ENCODE measurements around the gene MAP2K5.

MAP2K5 gene

GRCh38 chr15:67605871-67606270, 63.4 kb downstream of the MAP2K5 start:
- TF ChIP-seq EZH2 (IDR thresholded peaks at IDR 0.05; ENCODE audit: borderline replicate concordance, low read length), result no peak
- TF ChIP-seq CTCF (IDR thresholded peaks at IDR 0.05; ENCODE audit: low read length), result no peak
- no peaks in the 10 kb centered on the region for H3K4me1 ChIP-seq (ENCODE audit: insufficient read depth, low read length, severe bottlenecking)
- no peak overlapping the region for H2AFZ ChIP-seq (ENCODE audit: low read length)
- no peaks in the 10 kb centered on the region for H3K9me2 ChIP-seq (ENCODE audit: low read depth, low read length)
- no peaks in the 10 kb centered on the region for H4K20me1 ChIP-seq (ENCODE audit: insufficient read depth, low read length)
- no peak overlapping the region for H3K4me2 ChIP-seq (ENCODE audit: low read length)
- H3K9ac ChIP-seq (ENCODE audit: low read length), result no peak overlapping the region
- H3K27me3 ChIP-seq (ENCODE audit: insufficient read depth, low read length), result no peaks in the 10 kb centered on the region
- no peak overlapping the region for H3K4me3 ChIP-seq (ENCODE audit: low read depth, low read length, poor library complexity, severe bottlenecking)
- no peaks in the 10 kb centered on the region for H3K79me2 ChIP-seq (ENCODE audit: insufficient read depth, low read length)
- no peaks in the 10 kb centered on the region for H3K9me3 ChIP-seq (ENCODE audit: low read length)
- H3K27ac ChIP-seq (ENCODE audit: low read depth, low read length, poor library complexity, severe bottlenecking), result no peak overlapping the region
- H3F3A ChIP-seq (ENCODE audit: insufficient read depth, low read length), result no peaks in the 10 kb centered on the region
- H3K36me3 ChIP-seq (ENCODE audit: insufficient read depth, low read length), result peaks cover 17% of the 10 kb centered on the region; the same call in 1 of the 2 replicates

DNA sequence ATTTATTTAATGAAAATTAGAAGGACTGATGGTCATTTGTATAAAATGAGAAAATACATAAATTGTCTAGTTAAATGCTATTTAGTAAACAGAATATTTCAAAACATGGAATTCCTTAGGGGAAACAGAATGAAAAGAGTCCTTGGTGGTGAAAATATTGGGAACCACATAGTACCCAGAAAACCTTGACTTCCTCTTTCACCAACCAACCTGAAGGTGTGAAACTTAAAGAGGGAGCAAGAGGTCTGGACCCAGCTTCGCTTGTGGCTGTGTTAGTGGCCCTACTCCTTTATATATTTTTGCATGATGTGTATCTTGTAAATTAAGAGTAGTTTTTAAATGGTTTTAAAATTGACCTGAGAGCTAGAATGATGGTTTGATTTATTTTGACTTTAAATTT, 64.2 kb downstream of the MAP2K5 start:
- TF ChIP-seq CTCF (IDR thresholded peaks at IDR 0.05; ENCODE audit: low read length), result no peak
- no peak for TF ChIP-seq EZH2 (IDR thresholded peaks at IDR 0.05; ENCODE audit: borderline replicate concordance, low read length)

GRCh38 chr15:67607329-67607728, 64.8 kb downstream of the MAP2K5 start:
- no peaks in the 10 kb centered on the region for H3K79me2 ChIP-seq (ENCODE audit: insufficient read depth, low read length)
- TF ChIP-seq EZH2 (IDR thresholded peaks at IDR 0.05; ENCODE audit: borderline replicate concordance, low read length), result no peak

More for the DNA sequence above, 64.2 kb downstream of the MAP2K5 start:
- H3K4me3 ChIP-seq (ENCODE audit: low read depth, low read length, poor library complexity, severe bottlenecking), result no peak overlapping the region
- H3K27ac ChIP-seq (ENCODE audit: low read depth, low read length, poor library complexity, severe bottlenecking), result no peak overlapping the region
- H3K9ac ChIP-seq (ENCODE audit: low read length), result no peak overlapping the region
- H2AFZ ChIP-seq (ENCODE audit: low read length), result no peak overlapping the region
- no peaks in the 10 kb centered on the region for H3K79me2 ChIP-seq (ENCODE audit: insufficient read depth, low read length)
- no peaks in the 10 kb centered on the region for H3K27me3 ChIP-seq (ENCODE audit: insufficient read depth, low read length)
- H3K9me2 ChIP-seq (ENCODE audit: low read depth, low read length), result no peaks in the 10 kb centered on the region
- no peak overlapping the region for H3K4me2 ChIP-seq (ENCODE audit: low read length)
- H3K9me3 ChIP-seq (ENCODE audit: low read length), result no peaks in the 10 kb centered on the region
- H4K20me1 ChIP-seq (ENCODE audit: insufficient read depth, low read length), result no peaks in the 10 kb centered on the region
- H3F3A ChIP-seq (ENCODE audit: insufficient read depth, low read length), result no peaks in the 10 kb centered on the region
- no peaks in the 10 kb centered on the region for H3K4me1 ChIP-seq (ENCODE audit: insufficient read depth, low read length, severe bottlenecking)
- peaks cover 10% of the 10 kb centered on the region; the same call in 1 of the 2 replicates for H3K36me3 ChIP-seq (ENCODE audit: insufficient read depth, low read length)

DNA sequence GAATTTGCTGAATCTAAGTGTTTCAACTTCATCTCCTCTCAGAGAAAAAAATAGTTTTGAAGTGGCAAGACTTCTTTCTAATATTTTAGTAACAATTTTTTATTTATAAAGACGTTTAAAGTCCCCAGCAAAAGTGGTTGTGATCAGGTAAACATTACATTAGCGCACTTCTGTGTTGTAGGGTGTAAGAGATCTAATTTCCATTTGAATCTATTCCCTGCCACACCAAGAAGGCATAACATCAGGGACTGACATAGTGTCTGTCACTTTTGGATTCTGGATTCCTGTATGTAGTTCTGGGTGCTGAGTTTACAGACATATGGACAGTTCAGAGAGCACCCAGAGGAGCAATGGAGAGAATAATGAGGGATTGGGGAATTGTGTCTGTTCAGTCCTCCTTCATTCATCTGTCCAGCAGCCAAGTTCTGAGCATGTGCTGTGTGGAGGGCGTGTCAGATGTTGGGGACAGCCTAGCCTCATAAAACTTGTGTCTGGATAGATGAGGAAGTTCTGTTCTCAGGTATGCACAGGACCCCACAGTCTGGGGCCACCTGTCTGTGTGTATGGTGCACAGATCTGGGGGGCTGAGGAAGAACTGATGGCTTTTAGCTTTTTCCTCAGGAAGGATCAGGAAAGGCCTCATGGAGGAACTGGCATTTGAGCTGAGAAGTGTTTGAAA, 65.6 kb downstream of the MAP2K5 start:
- H3K4me2 ChIP-seq (ENCODE audit: low read length), result no peak overlapping the region

More at GRCh38 chr15:67607329-67607728, 64.8 kb downstream of the MAP2K5 start:
- Histone ChIP-seq H3F3A (ENCODE audit: insufficient read depth, low read length) (no peaks in the 10 kb centered on the region), H3K9me3 (ENCODE audit: low read length) (no peaks in the 10 kb centered on the region), H3K4me2 (ENCODE audit: low read length) (no peak overlapping the region), H2AFZ (ENCODE audit: low read length) (no peak overlapping the region), H3K27me3 (ENCODE audit: insufficient read depth, low read length) (no peaks in the 10 kb centered on the region), H3K4me1 (ENCODE audit: insufficient read depth, low read length, severe bottlenecking) (no peaks in the 10 kb centered on the region), H3K36me3 (ENCODE audit: insufficient read depth, low read length) (peaks cover 7% of the 10 kb centered on the region; the same call in 1 of the 2 replicates), H3K9ac (ENCODE audit: low read length) (no peak overlapping the region), H3K9me2 (ENCODE audit: low read depth, low read length) (no peaks in the 10 kb centered on the region), H4K20me1 (ENCODE audit: insufficient read depth, low read length) (no peaks in the 10 kb centered on the region), H3K27ac (ENCODE audit: low read depth, low read length, poor library complexity, severe bottlenecking) (no peak overlapping the region), H3K4me3 (ENCODE audit: low read depth, low read length, poor library complexity, severe bottlenecking) (no peak overlapping the region)

More for the DNA sequence above, 65.6 kb downstream of the MAP2K5 start:
- Histone ChIP-seq H3K79me2 (ENCODE audit: insufficient read depth, low read length) (no peaks in the 10 kb centered on the region), H3K4me1 (ENCODE audit: insufficient read depth, low read length, severe bottlenecking) (no peaks in the 10 kb centered on the region), H3K9me3 (ENCODE audit: low read length) (no peaks in the 10 kb centered on the region), H3F3A (ENCODE audit: insufficient read depth, low read length) (no peaks in the 10 kb centered on the region), H3K27me3 (ENCODE audit: insufficient read depth, low read length) (no peaks in the 10 kb centered on the region), H3K27ac (ENCODE audit: low read depth, low read length, poor library complexity, severe bottlenecking) (no peak overlapping the region), H3K4me3 (ENCODE audit: low read depth, low read length, poor library complexity, severe bottlenecking) (no peak overlapping the region), H3K9ac (ENCODE audit: low read length) (no peak overlapping the region), H3K9me2 (ENCODE audit: low read depth, low read length) (no peaks in the 10 kb centered on the region), H3K36me3 (ENCODE audit: insufficient read depth, low read length) (peaks cover 7% of the 10 kb centered on the region; the same call in 1 of the 2 replicates), H2AFZ (ENCODE audit: low read length) (no peak overlapping the region), H4K20me1 (ENCODE audit: insufficient read depth, low read length) (no peaks in the 10 kb centered on the region)
- no peak for TF ChIP-seq CTCF (IDR thresholded peaks at IDR 0.05; ENCODE audit: low read length)

All from OCI-LY1 (cell line).